Activated CD4-positive, alpha-beta memory T cell treated with anti-CD3 and anti-CD28 coated beads for 36 hours (primary cell): ENCODE data around the gene RAB5A. TPM values are rescaled to one million over a fixed set of nuclear protein-coding genes. Genes with fewer than 3 reads are reported as not detected.

Experiments used
- total RNA-seq, 2 experiments: library from RNA; stranded (reverse); gene quantifications; one replicate each; pipeline ENCODE4 v1.2.3, GENCODE V29; 2021

Gene RAB5A
- total RNA-seq, 2 experiments from 2014 or later, result 55.6 to 65.3 TPM

Other genes starting within 250 kb of the RAB5A start
- gene EFHB, start 12.9 kb upstream of the RAB5A start, total RNA-seq, result under 1 TPM; 0.51 to 0.57 TPM
- gene PP2D1, start 65.2 kb downstream of the RAB5A start, total RNA-seq, result not detected
- 10 to 100 TPM; 43.4 to 49.0 TPM for gene KAT2B, start 93.3 kb downstream of the RAB5A start, total RNA-seq
- gene SGO1, start 239.1 kb downstream of the RAB5A start, total RNA-seq, result 10 to 100 TPM; 37.4 to 37.8 TPM